Superior temporal gyrus (tissue), 1 donor: ENCODE results near the gene ANAPC16.
"Not testable (repeated sequence)": the region's sequence is repeated elsewhere in the genome, so short reads cannot be mapped to it uniquely, and the experiment has no call there.

Experiments
- DNase-seq: peaks from one replicate; pipeline ENCODE4 v3.0.0-alpha.2; 2016; ENCODE audit errors: extremely low spot score

The ANAPC16 gene

DNA sequence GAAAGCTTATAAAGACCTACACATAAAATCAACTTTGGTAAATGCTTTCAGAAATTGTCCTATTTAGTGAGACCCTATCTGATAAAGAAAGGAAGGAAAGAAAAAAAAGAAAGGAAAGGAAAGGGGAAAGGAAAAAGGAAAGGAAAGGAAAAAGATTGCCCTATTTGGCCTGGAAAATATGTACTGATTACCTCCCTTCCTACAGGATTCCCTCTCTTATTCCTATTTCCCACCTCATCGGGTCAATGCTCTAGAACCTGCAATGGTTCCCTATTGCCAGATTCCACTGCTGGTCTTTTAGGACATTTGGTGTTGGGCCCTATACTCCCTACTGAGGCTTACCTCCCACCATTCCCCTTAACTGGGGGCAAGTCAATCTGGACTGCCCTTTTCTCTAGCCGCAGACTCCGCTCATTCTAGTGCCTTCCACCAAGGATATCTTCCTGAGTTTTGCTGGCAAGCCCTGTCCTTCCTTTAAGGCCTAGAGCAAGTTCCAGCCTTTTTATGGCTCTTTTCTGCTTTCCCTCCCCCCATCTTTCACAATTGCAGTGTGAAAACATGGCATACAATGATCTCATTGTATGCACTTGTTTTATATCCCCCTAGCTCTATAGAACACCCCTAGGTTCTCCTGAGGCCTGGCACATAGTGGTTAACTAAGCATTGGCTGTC, 62.3 kb downstream of the ANAPC16 start:
- no peak for DNase-seq

DNA sequence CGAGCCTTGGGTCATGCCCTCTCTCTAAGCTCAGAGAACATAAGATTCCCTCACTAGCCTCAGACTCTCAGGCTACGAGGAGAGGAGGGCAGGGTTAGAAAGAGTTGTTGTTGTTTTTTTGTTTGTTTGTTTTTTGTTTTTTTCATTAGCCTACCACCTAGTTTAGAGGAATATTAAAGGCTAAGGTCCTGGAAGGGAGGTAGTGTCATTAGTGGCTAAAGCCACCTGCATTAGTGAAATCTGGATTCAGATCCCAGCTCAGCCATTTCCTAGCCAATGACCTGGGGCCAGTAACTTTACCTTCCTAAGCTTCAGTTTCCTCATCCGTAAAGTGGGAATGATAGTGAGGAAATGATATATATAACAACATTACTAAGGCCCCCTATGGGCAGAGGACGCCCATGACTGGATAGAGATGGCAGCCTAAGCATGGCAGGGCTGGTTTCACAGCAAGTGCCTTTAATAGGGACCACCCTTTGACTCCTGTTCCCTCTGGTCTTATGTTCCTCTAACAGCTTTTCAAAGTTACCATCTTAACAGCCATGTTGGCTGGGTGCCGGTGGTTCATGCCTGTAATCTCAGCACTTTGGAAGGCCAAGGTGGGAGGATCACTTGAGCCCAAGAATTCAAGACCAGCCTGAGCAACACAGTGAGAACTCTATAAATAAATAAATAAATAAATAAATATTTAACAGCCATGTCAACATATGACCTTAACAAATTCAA, 63.0 kb downstream of the ANAPC16 start:
- no peak for DNase-seq

GRCh38 chr10:72279587-72279986, 63.8 kb downstream of the ANAPC16 start:
- not testable (repeated sequence) for DNase-seq

GRCh38 chr10:72283131-72283530, 67.3 kb downstream of the ANAPC16 start:
- DNase-seq = no peak
